HCT116 (cell line): Measurements from ENCODE around the gene PBX1. TPM values are rescaled to one million over a fixed set of nuclear protein-coding genes. Genes with fewer than 3 reads are reported as not detected.
A peak's percentile ranks its signal among the peaks of the same experiment; 100 is the strongest.

Experiments used
- ATAC-seq: fragments of 200-7000 bp; cut with Tn5 transposase; 2 replicates; pipeline ENCODE4 v1.9.1; 2020; ENCODE audit warnings: mild to moderate bottlenecking, moderate library complexity
- BruUV-seq: library from RNA; stranded (reverse); fragments of 400-500 nt; replicated peaks from 2 replicates; lab custom pipeline; 2021; lab: Mats Ljungman, UMichigan
- CTCF ChIA-PET: fragments of 300-600 bp; sonication (Branson Sonifier 250); formaldehyde crosslinking; loops from one replicate; lab custom pipeline; 2021; ENCODE audit warnings: antibody characterized with exemption; lab: Charles Lee
- POLR2A ChIA-PET: fragments of 300-600, 350-600 bp; sonication (Branson Sonifier 250); formaldehyde crosslinking; loops from one replicate; lab custom pipeline; 2021; ENCODE audit warnings: antibody characterized with exemption; lab: Charles Lee
- RAD21 ChIA-PET, 2 experiments: fragments of 300-600 bp; sonication (Branson Sonifier 250); formaldehyde crosslinking; loops; one replicate each; lab custom pipeline; 2023; ENCODE audit warnings: low total read pairs in 2 of 2; ENCODE audit not compliant: uncharacterized antibody in 2 of 2, unreplicated experiment in 2 of 2, low non-redundant PET in 1 of 2; lab: Charles Lee
- DNase-seq: peaks from one replicate; pipeline ENCODE4 v3.0.0-alpha.2; 2010; ENCODE audit warnings: low read depth, low spot score
- H2AFZ ChIP-seq: fragments of 200-600 bp; shearing (Covaris generic), sonication (generic); 2 replicates; pipeline ENCODE4 v1.6.1; 2017; ENCODE audit warnings: low read depth, mixed run types, mixed read lengths, antibody characterized with exemption, low read length; ENCODE audit not compliant: poor library complexity, severe bottlenecking
- H3K27ac ChIP-seq: 2 replicates; pipeline ENCODE4 v1.5.1; 2012; ENCODE audit warnings: low read depth, low read length
- H3K27me3 ChIP-seq: fragments of 200-600 bp; sonication (generic); 2 replicates; pipeline ENCODE4 v1.6.1; 2016; ENCODE audit warnings: mixed run types, low read length, mixed read lengths; ENCODE audit not compliant: insufficient read depth
- H3K36me3 ChIP-seq, 2 experiments: fragments of 200-500 bp in 1 of 2; fragments of 200-600 bp in 1 of 2; sonication (Bioruptor generic) in 1 of 2; sonication (generic) in 1 of 2; 2 replicates each; pipeline versions ENCODE4 v1.5.1 to v1.6.1; 2014 to 2016; ENCODE audit warnings: low read length in 2 of 2, inconsistent platforms in 1 of 2, mixed read lengths in 1 of 2, mixed run types in 1 of 2; ENCODE audit not compliant: insufficient read depth in 2 of 2, control insufficient read depth in 1 of 2
- H3K4me1 ChIP-seq, 2 experiments: fragments of 200-600 bp in 1 of 2; sonication (generic) in 1 of 2; 2 replicates each; pipeline versions ENCODE4 v1.5.1 to v1.6.1; 2012 to 2017; ENCODE audit warnings: low read length in 2 of 2, inconsistent platforms in 1 of 2, mild to moderate bottlenecking in 1 of 2, mixed read lengths in 1 of 2, mixed run types in 1 of 2, moderate library complexity in 1 of 2; ENCODE audit not compliant: insufficient read depth in 2 of 2, control insufficient read depth in 1 of 2
- H3K4me2 ChIP-seq: fragments of 200-600 bp; sonication (generic); 2 replicates; pipeline ENCODE4 v1.6.1; 2017; ENCODE audit warnings: mixed run types, low read length, mixed read lengths
- H3K4me3 ChIP-seq, 2 experiments: fragments of 200-600 bp in 1 of 2; sonication (generic) in 1 of 2; replicated peaks in 1 of 2; 2 replicates each; pipeline ENCODE4 v1.5.1; 2011 to 2016; ENCODE audit warnings: low read length in 2 of 2, control low read depth in 1 of 2, low read depth in 1 of 2, mild to moderate bottlenecking in 1 of 2, mixed read lengths in 1 of 2, mixed run types in 1 of 2
- H3K79me2 ChIP-seq: fragments of 200-600 bp; sonication (generic); 2 replicates; pipeline ENCODE4 v1.6.1; 2017; ENCODE audit warnings: mild to moderate bottlenecking, mixed run types, low read length, moderate library complexity, mixed read lengths; ENCODE audit not compliant: insufficient read depth
- H3K9ac ChIP-seq: fragments of 200-600 bp; sonication (generic); 2 replicates; pipeline ENCODE4 v1.6.1; 2016; ENCODE audit warnings: low read length, mixed read lengths
- H3K9me2 ChIP-seq: fragments of 200-600 bp; sonication (generic), shearing (Covaris generic); 2 replicates; pipeline ENCODE4 v1.6.1; 2017; ENCODE audit warnings: mixed run types, mild to moderate bottlenecking, moderate library complexity; ENCODE audit not compliant: insufficient read depth
- H3K9me3 ChIP-seq, 2 experiments: fragments of 200-500 bp in 1 of 2; fragments of 200-600 bp in 1 of 2; sonication (Bioruptor generic) in 1 of 2; sonication (generic) in 1 of 2; 2 replicates each; pipeline ENCODE4 v1.6.1; 2014 to 2017; ENCODE audit warnings: low read length in 2 of 2, mixed read lengths in 2 of 2, inconsistent platforms in 1 of 2, low read depth in 1 of 2, mild to moderate bottlenecking in 1 of 2, mixed run types in 1 of 2, moderate library complexity in 1 of 2; ENCODE audit not compliant: control insufficient read depth in 1 of 2, insufficient read depth in 1 of 2
- H4K20me1 ChIP-seq: fragments of 200-600 bp; sonication (generic), shearing (Covaris generic); 2 replicates; pipeline ENCODE4 v1.6.1; 2017; ENCODE audit warnings: mixed run types, mild to moderate bottlenecking, moderate library complexity; ENCODE audit not compliant: insufficient read depth
- CBX3 ChIP-seq: IDR thresholded peaks from 2 replicates; pipeline ENCODE4 v1.6.1; 2012; ENCODE audit warnings: low read depth
- CEBPB ChIP-seq: IDR thresholded peaks from 2 replicates; pipeline ENCODE4 v1.6.1; 2012; ENCODE audit warnings: low read depth
- FOSL1 ChIP-seq: IDR thresholded peaks from 2 replicates; pipeline ENCODE4 v1.6.1; 2012; ENCODE audit warnings: low read depth
- JUND ChIP-seq: IDR thresholded peaks from 2 replicates; pipeline ENCODE4 v1.6.1; 2012
- POLR2A ChIP-seq: IDR thresholded peaks from 2 replicates; pipeline ENCODE4 v1.7.0; 2011; ENCODE audit warnings: borderline replicate concordance; ENCODE audit not compliant: insufficient read depth, insufficient read length; ENCODE audit errors: extremely low read depth
- POLR2AphosphoS5 ChIP-seq: IDR thresholded peaks from 2 replicates; pipeline ENCODE4 v1.6.1; 2011; ENCODE audit warnings: mild to moderate bottlenecking, low read depth, low read length, moderate library complexity
- RAD21 ChIP-seq: IDR thresholded peaks from 2 replicates; pipeline ENCODE4 v1.6.1; 2012; ENCODE audit warnings: low read depth, mild to moderate bottlenecking
- SP1 ChIP-seq: IDR thresholded peaks from 2 replicates; pipeline ENCODE4 v1.6.1; 2012; ENCODE audit warnings: low read depth
- SRF ChIP-seq: IDR thresholded peaks from 2 replicates; pipeline ENCODE4 v1.6.1; 2012; ENCODE audit warnings: low read depth
- TCF7L2 ChIP-seq: IDR thresholded peaks from 2 replicates; pipeline ENCODE4 v1.7.0; 2011; ENCODE audit warnings: borderline replicate concordance, inconsistent platforms; ENCODE audit not compliant: insufficient read depth, insufficient read length; ENCODE audit errors: extremely low read depth
- YY1 ChIP-seq: IDR thresholded peaks from 2 replicates; pipeline ENCODE4 v1.6.1; 2011; ENCODE audit warnings: low read length, low read depth, moderate library complexity, mild to moderate bottlenecking; ENCODE audit not compliant: insufficient replicate concordance; ENCODE audit errors: extremely low read depth
- ZFX ChIP-seq: fragments of 450-650 bp; IDR thresholded peaks from 2 replicates; pipeline ENCODE4 v1.6.1; 2017
- ZNF274 ChIP-seq: fragments of 200-500 bp; sonication (Bioruptor generic); IDR thresholded peaks from 2 replicates; pipeline ENCODE4 v1.6.1; 2014; ENCODE audit warnings: mild to moderate bottlenecking, low read depth, low read length, inconsistent platforms
- intact Hi-C: fragments of 100-400 bp; cut with micrococcal nuclease; formaldehyde crosslinking; loops from 2 replicates; pipeline ENCODE4 v1.10.0; 2022
- total RNA-seq: library from RNA; stranded (reverse); gene quantifications from one replicate; pipeline ENCODE4 v1.2.1, GENCODE V29; 2021; ENCODE audit not compliant: unreplicated experiment
- TF ChIP-seq, protein P1 (sequence below): IDR thresholded peaks from 2 replicates; pipeline ENCODE4 v1.6.1; 2012
- TF ChIP-seq, protein P2 (sequence below): IDR thresholded peaks from 2 replicates; pipeline ENCODE4 v1.6.1; 2011; ENCODE audit warnings: mild to moderate bottlenecking, low read length, moderate library complexity; ENCODE audit not compliant: insufficient replicate concordance; ENCODE audit errors: extremely low read depth
- TF ChIP-seq, protein P3 (sequence below): IDR thresholded peaks from 2 replicates; pipeline ENCODE4 v1.6.1; 2012

The PBX1 gene
- total RNA-seq, 1 experiment from 2014 or later = 29.6 TPM

DNA sequence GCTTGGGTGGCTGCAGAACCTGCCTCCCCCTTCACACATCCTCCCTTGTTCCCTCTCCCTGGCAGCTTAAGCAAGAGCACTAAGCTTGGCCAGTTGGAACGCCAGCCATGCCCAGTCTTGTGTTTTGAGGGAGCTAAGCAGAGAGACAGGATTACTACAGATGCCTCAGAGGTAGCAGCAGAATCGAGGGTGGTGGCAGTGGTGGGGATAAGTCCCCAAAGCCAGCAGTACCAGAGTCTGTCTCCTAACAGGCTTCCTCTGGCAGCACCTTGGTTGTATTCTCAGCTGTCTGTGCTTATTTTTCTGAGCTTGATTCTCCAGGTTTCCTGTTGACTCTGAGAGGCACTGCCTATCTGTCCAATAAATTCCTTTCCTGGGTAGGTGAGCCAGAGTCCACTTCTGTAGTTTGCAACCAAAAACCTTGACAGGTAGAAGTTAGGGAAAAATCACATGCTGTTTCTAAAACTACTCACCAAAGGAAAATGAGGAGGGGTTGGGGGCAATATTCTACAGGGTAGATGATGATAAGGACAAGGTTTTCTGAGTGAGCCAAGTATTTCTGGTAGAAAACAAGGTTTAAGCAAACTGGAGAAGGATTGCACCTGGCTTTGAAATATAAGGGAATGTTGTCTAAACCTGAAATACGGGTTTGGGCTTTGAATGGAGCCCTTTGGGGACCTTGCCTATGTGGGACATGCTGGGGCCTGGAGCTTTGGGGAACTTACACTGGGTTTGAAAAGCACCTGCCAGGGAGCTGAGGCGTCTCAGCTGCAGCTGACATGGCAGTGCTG lies 100.8 kb downstream of the PBX1 start:
- BruUV-seq = no TSS peak
- TF ChIP-seq CEBPB = peak; percentile 65
- peak; percentile 11; the same call in 1 of the 2 replicates for TF ChIP-seq JUND
- TF ChIP-seq SP1 = peak; percentile 66
- TF ChIP-seq, protein P1, sequence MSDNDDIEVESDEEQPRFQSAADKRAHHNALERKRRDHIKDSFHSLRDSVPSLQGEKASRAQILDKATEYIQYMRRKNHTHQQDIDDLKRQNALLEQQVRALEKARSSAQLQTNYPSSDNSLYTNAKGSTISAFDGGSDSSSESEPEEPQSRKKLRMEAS = 0 out of 2 replicates have a peak, but pooled peaks have one; percentile 28
- TF ChIP-seq CBX3 = peak; percentile 60; the same call in 1 of the 2 replicates
- TF ChIP-seq SRF = no peak
- TF ChIP-seq POLR2A = no peak
- no peak for TF ChIP-seq YY1
- Histone ChIP-seq H3K36me3 (no peaks in the 10 kb centered on the region), H3K79me2 (no peaks in the 10 kb centered on the region), H3K27me3 (no peaks in the 10 kb centered on the region), H3K9ac (no peak overlapping the region), H3K4me1 (peaks cover 34 to 39% of the 10 kb centered on the region in 2 experiments), H3K9me2 (no peaks in the 10 kb centered on the region), H3K4me3 (0 out of 4 replicates have a peak overlapping the region, but pooled peaks of 1 of the 2 experiments have one; percentile 7), H3K9me3 (no peaks in the 10 kb centered on the region), H3K4me2 (peak overlapping the region; percentile 50), H4K20me1 (no peaks in the 10 kb centered on the region), H3K27ac (peak overlapping the region; percentile 41), H2AFZ (no peak overlapping the region)
- DNase-seq (peak; percentile 33), ATAC-seq (peak; percentile 77)
- ChIA-PET RAD21 (no interaction called here), POLR2A (no interaction called here), CTCF (interaction anchor here (2.0 kb wide), 1 partner anchor 14 kb away, joined by 9 read pairs; no protein-coding TSS in a partner anchor)
- intact Hi-C loops = no loop called here

DNA sequence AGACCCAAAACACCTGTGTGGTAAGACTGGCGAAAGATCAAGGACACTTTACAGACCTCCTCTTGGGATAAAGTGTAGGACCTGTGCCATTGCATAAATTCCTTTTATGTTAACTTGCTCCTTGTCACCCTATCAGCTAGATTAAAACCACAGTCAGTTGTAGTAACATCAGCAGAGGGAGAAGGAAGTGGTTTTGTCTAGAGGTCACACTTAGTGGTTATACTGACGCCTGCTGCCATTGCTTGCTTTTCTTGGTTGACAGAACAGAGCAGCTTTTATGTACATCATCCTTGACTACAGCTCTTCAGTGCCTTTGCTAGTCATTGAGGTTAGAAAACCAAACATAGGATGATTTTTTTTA lies 101.4 kb downstream of the PBX1 start:
- no peak overlapping the region for H2AFZ ChIP-seq
- no peaks in the 10 kb centered on the region for H4K20me1 ChIP-seq
- peaks cover 34 to 39% of the 10 kb centered on the region in 2 experiments for H3K4me1 ChIP-seq
- no peaks in the 10 kb centered on the region for H3K9me2 ChIP-seq
- BruUV-seq = no TSS peak
- H3K4me3 ChIP-seq = 0 out of 4 replicates have a peak overlapping the region, but pooled peaks of 1 of the 2 experiments have one; percentile 7
- no peaks in the 10 kb centered on the region for H3K27me3 ChIP-seq
- no peaks in the 10 kb centered on the region for H3K9me3 ChIP-seq
- ChIA-PET POLR2A (no interaction called here), CTCF (interaction anchor here (2.0 kb wide), 1 partner anchor 13 kb away, joined by 9 read pairs; no protein-coding TSS in a partner anchor), RAD21 (no interaction called here)
- ATAC-seq = peak; percentile 73
- no peak overlapping the region for H3K9ac ChIP-seq
- peak overlapping the region; percentile 41 for H3K27ac ChIP-seq
- no peaks in the 10 kb centered on the region for H3K36me3 ChIP-seq
- intact Hi-C loops = no loop called here
- H3K79me2 ChIP-seq = no peaks in the 10 kb centered on the region
- DNase-seq = no peak
- peak overlapping the region; percentile 50 for H3K4me2 ChIP-seq
- TF ChIP-seq, protein P2, sequence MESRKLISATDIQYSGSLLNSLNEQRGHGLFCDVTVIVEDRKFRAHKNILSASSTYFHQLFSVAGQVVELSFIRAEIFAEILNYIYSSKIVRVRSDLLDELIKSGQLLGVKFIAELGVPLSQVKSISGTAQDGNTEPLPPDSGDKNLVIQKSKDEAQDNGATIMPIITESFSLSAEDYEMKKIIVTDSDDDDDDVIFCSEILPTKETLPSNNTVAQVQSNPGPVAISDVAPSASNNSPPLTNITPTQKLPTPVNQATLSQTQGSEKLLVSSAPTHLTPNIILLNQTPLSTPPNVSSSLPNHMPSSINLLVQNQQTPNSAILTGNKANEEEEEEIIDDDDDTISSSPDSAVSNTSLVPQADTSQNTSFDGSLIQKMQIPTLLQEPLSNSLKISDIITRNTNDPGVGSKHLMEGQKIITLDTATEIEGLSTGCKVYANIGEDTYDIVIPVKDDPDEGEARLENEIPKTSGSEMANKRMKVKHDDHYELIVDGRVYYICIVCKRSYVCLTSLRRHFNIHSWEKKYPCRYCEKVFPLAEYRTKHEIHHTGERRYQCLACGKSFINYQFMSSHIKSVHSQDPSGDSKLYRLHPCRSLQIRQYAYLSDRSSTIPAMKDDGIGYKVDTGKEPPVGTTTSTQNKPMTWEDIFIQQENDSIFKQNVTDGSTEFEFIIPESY = no peak
- TF ChIP-seq, protein P3, sequence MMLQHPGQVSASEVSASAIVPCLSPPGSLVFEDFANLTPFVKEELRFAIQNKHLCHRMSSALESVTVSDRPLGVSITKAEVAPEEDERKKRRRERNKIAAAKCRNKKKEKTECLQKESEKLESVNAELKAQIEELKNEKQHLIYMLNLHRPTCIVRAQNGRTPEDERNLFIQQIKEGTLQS = no peak
- TF ChIP-seq POLR2A = no peak
- no peak for TF ChIP-seq POLR2AphosphoS5
- peak; percentile 15; the same call in 1 of the 2 replicates for TF ChIP-seq SP1
- peak; percentile 20; the same call in 1 of the 2 replicates for TF ChIP-seq RAD21
- no peak for TF ChIP-seq ZFX
- TF ChIP-seq TCF7L2 = peak; percentile 33
- TF ChIP-seq FOSL1 = no peak
- TF ChIP-seq SRF = no peak
- 0 out of 2 replicates have a peak, but pooled peaks have one; percentile 7 for TF ChIP-seq JUND
- no peak for TF ChIP-seq ZNF274
- no peak for TF ChIP-seq YY1
